ENCODE results near the gene CEP350. TPM values are rescaled to one million over a fixed set of nuclear protein-coding genes. Genes with fewer than 3 reads are reported as not detected.
A peak's percentile ranks its signal among the peaks of the same experiment; 100 is the strongest.

Gene CEP350
- total RNA-seq, 1 donor from 2014 or later: 53.0 TPM

DNA sequence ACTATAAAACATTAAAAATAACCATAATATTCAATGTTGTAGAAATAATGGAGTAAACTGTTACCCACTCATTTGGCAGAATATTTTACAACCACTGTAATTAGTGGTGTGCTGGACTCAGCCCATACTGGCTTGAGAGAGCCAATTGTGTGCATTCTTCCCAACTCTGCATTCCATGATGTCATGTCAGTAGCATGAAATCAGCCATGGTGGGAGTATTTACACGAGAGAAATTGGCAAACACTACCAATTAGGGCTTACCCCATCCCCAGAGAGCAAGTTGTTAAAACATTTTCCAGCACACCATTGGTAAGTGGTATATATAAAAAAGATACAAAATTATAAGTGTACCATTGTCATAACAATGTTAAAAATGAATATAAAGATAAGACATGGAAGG, 180.9 kb downstream of the CEP350 start:
- Histone ChIP-seq H3K9me3 (no peaks in the 10 kb centered on the region), H3K4me3 (no peak overlapping the region), H3K4me1 (no peaks in the 10 kb centered on the region), H3K27ac (no peak overlapping the region), H3K36me3 (no peaks in the 10 kb centered on the region), H3K27me3 (no peaks in the 10 kb centered on the region)
- TF ChIP-seq POLR2A (IDR thresholded peaks at IDR 0.05) (no peak), POLR2AphosphoS5 (IDR thresholded peaks at IDR 0.05; ENCODE audit: insufficient read depth in 1 of 2, low read depth in 1 of 2) (no peak), CTCF (IDR thresholded peaks at IDR 0.05) (no peak)
- intact Hi-C loops (cut with DNase I): no loop called here
- no peak for DNase-seq (ENCODE audit: extremely low spot score in 2 of 2)

DNA sequence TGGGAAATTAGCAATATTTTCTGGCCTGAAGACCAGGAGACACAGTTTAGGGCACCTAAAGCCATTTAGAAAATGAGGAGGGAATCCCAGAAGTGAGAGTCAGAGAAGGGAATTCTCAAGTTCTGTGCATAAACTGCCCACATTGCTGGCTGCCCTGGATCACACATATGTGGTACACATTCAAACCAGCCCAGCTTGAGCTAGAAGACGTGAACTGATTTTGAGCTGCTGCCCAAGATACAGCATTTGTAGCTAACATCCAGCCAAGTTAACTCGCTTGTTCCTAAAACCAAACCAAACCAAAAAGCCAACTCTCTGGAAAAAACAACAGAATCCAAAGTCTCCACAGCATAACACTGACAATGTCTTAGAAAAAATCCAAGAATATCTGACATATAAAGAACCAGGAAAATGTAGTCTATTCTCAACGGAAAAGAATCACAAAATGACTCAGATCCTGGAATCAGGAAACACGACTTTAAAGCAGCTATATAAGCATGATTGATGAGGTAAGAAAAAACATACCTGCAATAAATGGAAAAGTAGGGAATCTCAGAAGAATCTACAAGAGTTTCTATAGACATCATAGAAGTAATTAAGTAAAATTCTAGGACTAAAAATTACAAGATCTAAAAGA, 181.8 kb downstream of the CEP350 start:
- intact Hi-C loops (cut with DNase I): no loop called here
- Histone ChIP-seq H3K9me3 (no peaks in the 10 kb centered on the region), H3K4me3 (no peak overlapping the region), H3K36me3 (no peaks in the 10 kb centered on the region), H3K4me1 (no peaks in the 10 kb centered on the region), H3K27me3 (no peaks in the 10 kb centered on the region), H3K27ac (no peak overlapping the region)
- no peak for TF ChIP-seq CTCF (IDR thresholded peaks at IDR 0.05)
- no peak for TF ChIP-seq POLR2A (IDR thresholded peaks at IDR 0.05)
- TF ChIP-seq POLR2AphosphoS5 (IDR thresholded peaks at IDR 0.05; ENCODE audit: insufficient read depth in 1 of 2, low read depth in 1 of 2): no peak
- DNase-seq (ENCODE audit: extremely low spot score in 2 of 2): peak in 1 of 2 donors; percentile 13

- H3K36me3 ChIP-seq: no peaks in the 10 kb centered on the region
- H3K4me1 ChIP-seq: no peaks in the 10 kb centered on the region
- H3K27me3 ChIP-seq: no peaks in the 10 kb centered on the region
- no peak for DNase-seq (ENCODE audit: extremely low spot score in 2 of 2)
- no peak overlapping the region for H3K27ac ChIP-seq
- H3K9me3 ChIP-seq: no peaks in the 10 kb centered on the region
- TF ChIP-seq CTCF (IDR thresholded peaks at IDR 0.05): no peak
- no peak for TF ChIP-seq POLR2A (IDR thresholded peaks at IDR 0.05)
- no peak for TF ChIP-seq POLR2AphosphoS5 (IDR thresholded peaks at IDR 0.05; ENCODE audit: insufficient read depth in 1 of 2, low read depth in 1 of 2)
- intact Hi-C loops (cut with DNase I): no loop called here
- no peak overlapping the region for H3K4me3 ChIP-seq
Measured at GRCh38 chr1:180136968-180137356, 182.4 kb downstream of the CEP350 start.

GRCh38 chr1:180137776-180138175, 183.2 kb downstream of the CEP350 start:
- TF ChIP-seq POLR2A (IDR thresholded peaks at IDR 0.05) (no peak), POLR2AphosphoS5 (IDR thresholded peaks at IDR 0.05; ENCODE audit: insufficient read depth in 1 of 2, low read depth in 1 of 2) (no peak), CTCF (IDR thresholded peaks at IDR 0.05) (no peak)
- H3K4me3 ChIP-seq: no peak overlapping the region
- H3K27ac ChIP-seq: no peak overlapping the region
- H3K27me3 ChIP-seq: no peaks in the 10 kb centered on the region
- intact Hi-C loops (cut with DNase I): no loop called here
- DNase-seq (ENCODE audit: extremely low spot score in 2 of 2): no peak
- no peaks in the 10 kb centered on the region for H3K36me3 ChIP-seq
- no peaks in the 10 kb centered on the region for H3K4me1 ChIP-seq
- H3K9me3 ChIP-seq: no peaks in the 10 kb centered on the region

DNA sequence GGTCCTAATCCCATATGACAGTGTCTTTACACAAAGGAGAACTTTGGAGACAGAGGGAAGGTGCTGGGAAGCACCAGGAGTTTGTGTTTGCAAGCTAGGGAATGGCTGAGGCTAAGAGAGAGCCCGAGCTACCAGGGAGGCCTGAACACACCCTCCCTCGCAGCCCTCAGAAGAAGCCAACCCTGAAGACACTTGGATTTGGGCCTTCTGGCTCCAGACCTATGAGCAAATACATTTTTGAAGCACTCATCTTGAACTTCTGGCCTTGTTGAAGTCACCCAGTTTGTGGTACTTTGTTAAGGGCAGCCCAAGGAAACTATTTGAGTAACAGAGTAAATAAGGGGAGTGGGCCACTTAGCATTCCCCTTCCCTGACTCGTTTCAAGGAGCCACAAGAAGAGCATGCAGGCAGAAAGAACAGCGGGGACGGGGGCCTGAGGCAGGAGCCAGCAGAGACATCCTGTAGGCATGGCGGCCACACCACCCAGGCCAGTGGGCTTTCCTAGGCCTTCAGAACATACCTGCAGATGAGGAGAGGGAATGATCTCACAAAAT, 186.8 kb downstream of the CEP350 start:
- Histone ChIP-seq H3K27me3 (no peaks in the 10 kb centered on the region), H3K4me3 (no peak overlapping the region), H3K36me3 (no peaks in the 10 kb centered on the region), H3K4me1 (no peaks in the 10 kb centered on the region), H3K9me3 (no peaks in the 10 kb centered on the region), H3K27ac (no peak overlapping the region)
- intact Hi-C loops (cut with DNase I): no loop called here
- DNase-seq (ENCODE audit: extremely low spot score in 2 of 2): peak in 1 of 2 donors; percentile 31
- no peak for TF ChIP-seq POLR2AphosphoS5 (IDR thresholded peaks at IDR 0.05; ENCODE audit: insufficient read depth in 1 of 2, low read depth in 1 of 2)
